ENCODE results near the gene SAP30BP. TPM values are rescaled to one million over a fixed set of nuclear protein-coding genes. Genes with fewer than 3 reads are reported as not detected.

The SAP30BP gene
- total and polyA plus RNA-seq, 2 donors from 2014 or later: 62.9 to 95.1 TPM

GRCh38 chr17:75641343-75641742, 25.8 kb upstream of the SAP30BP start:
- DNase-seq: peak in 3 of 5 donors; percentile 50 to 79 (median 65)
- H3K27ac ChIP-seq (ENCODE audit: low read depth in 2 of 2, low read length in 2 of 2): peak overlapping the region; percentile 82 to 96
- intact Hi-C loops (cut with DNase I): no loop called here
- peaks cover 2 to 65% (median 64%) of the 10 kb centered on the region in 3 donors for H3K4me1 ChIP-seq (ENCODE audit: control insufficient read depth in 2 of 3, insufficient read depth in 2 of 3, low read depth in 1 of 3, low read length in 3 of 3)
- peak overlapping the region in 1 of 3 donors; percentile 43 for H3K4me3 ChIP-seq (ENCODE audit: low read length in 3 of 3)
- FAIRE-seq: no peak
- H3K9me3 ChIP-seq (ENCODE audit: control insufficient read depth in 2 of 3, insufficient read depth in 1 of 3, low read length in 3 of 3): no peaks in the 10 kb centered on the region
- no peak for TF ChIP-seq CTCF (IDR thresholded peaks at IDR 0.05; ENCODE audit: borderline replicate concordance, extremely low read depth, insufficient read depth)
- no peaks in the 10 kb centered on the region for H3K36me3 ChIP-seq (ENCODE audit: control insufficient read depth in 2 of 3, insufficient read depth in 3 of 3, low read length in 3 of 3)
- peak overlapping the region in 1 of 3 donors; percentile 85 for H3K9ac ChIP-seq (ENCODE audit: low read length in 3 of 3)
- H3K27me3 ChIP-seq (ENCODE audit: control insufficient read depth, insufficient read depth, low read length): no peaks in the 10 kb centered on the region

- no peaks in the 10 kb centered on the region for H3K9me3 ChIP-seq (ENCODE audit: control insufficient read depth in 2 of 3, insufficient read depth in 1 of 3, low read length in 3 of 3)
- peak overlapping the region in 1 of 3 donors; percentile 43 for H3K4me3 ChIP-seq (ENCODE audit: low read length in 3 of 3)
- no peaks in the 10 kb centered on the region for H3K36me3 ChIP-seq (ENCODE audit: control insufficient read depth in 2 of 3, insufficient read depth in 3 of 3, low read length in 3 of 3)
- H3K27ac ChIP-seq (ENCODE audit: low read depth in 2 of 2, low read length in 2 of 2): peak overlapping the region; percentile 82 to 96
- no peaks in the 10 kb centered on the region for H3K27me3 ChIP-seq (ENCODE audit: control insufficient read depth, insufficient read depth, low read length)
- H3K9ac ChIP-seq (ENCODE audit: low read length in 3 of 3): peak overlapping the region in 1 of 3 donors; percentile 85
- intact Hi-C loops (cut with DNase I): no loop called here
- peaks cover 2 to 72% (median 66%) of the 10 kb centered on the region in 3 donors for H3K4me1 ChIP-seq (ENCODE audit: control insufficient read depth in 2 of 3, insufficient read depth in 2 of 3, low read depth in 1 of 3, low read length in 3 of 3)
- TF ChIP-seq CTCF (IDR thresholded peaks at IDR 0.05; ENCODE audit: borderline replicate concordance, extremely low read depth, insufficient read depth): no peak
- DNase-seq (peak in 3 of 5 donors; percentile 50 to 79 (median 53)), FAIRE-seq (no peak)
Measured at GRCh38 chr17:75642182-75642783, 24.9 kb upstream of the SAP30BP start.

GRCh38 chr17:75642784-75643642, 24.1 kb upstream of the SAP30BP start:
- Histone ChIP-seq H3K9ac (ENCODE audit: low read length in 3 of 3) (peak overlapping the region in 1 of 3 donors; percentile 85), H3K4me3 (ENCODE audit: low read length in 3 of 3) (no peak overlapping the region), H3K27me3 (ENCODE audit: control insufficient read depth, insufficient read depth, low read length) (no peaks in the 10 kb centered on the region), H3K27ac (ENCODE audit: low read depth in 2 of 2, low read length in 2 of 2) (peak overlapping the region; percentile 82 to 96), H3K4me1 (ENCODE audit: control insufficient read depth in 2 of 3, insufficient read depth in 2 of 3, low read depth in 1 of 3, low read length in 3 of 3) (peaks cover 2 to 72% (median 64%) of the 10 kb centered on the region in 3 donors), H3K9me3 (ENCODE audit: control insufficient read depth in 2 of 3, insufficient read depth in 1 of 3, low read length in 3 of 3) (no peaks in the 10 kb centered on the region), H3K36me3 (ENCODE audit: control insufficient read depth in 2 of 3, insufficient read depth in 3 of 3, low read length in 3 of 3) (no peaks in the 10 kb centered on the region)
- no peak for TF ChIP-seq CTCF (IDR thresholded peaks at IDR 0.05; ENCODE audit: borderline replicate concordance, extremely low read depth, insufficient read depth)
- DNase-seq (no peak), FAIRE-seq (no peak)
- intact Hi-C loops (cut with DNase I): no loop called here

Measured in kidney (tissue), 14 donors.